Cortex of kidney (tissue), 1 donor: Measurements from ENCODE around the gene ESCO1.
"Not testable (repeated sequence)": the region's sequence is repeated elsewhere in the genome, so short reads cannot be mapped to it uniquely, and the experiment has no call there.

Experiments used
- DNase-seq: peaks from one replicate; lab custom pipeline; 2025; lab: John Stamatoyannopoulos, UW

Gene ESCO1

GRCh38 chr18:21593540-21594257 lies 6.8 kb downstream of the ESCO1 start:
- no peak for DNase-seq

- DNase-seq = not testable (repeated sequence)
These were observed 8.1 kb downstream of the ESCO1 start for GRCh38 chr18:21592361-21592760.

DNA sequence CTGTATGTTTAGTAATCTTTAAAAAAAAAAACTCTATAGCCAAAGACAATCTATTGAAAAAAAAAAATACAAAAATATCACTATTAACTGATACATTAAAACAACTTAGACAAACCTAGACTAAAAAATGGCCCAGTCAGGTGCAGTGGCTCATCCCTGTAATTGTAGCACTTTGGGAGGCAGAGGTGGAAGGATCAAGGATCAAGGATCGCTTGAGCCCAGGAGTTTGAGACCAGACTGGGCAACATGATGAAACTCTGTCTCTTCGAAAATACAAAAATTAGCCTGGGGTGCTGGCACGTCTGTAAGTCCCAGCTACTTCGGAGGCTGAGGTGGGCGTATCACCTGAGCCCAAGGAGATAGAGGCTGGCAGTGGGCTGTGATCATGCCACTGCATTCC lies 16.1 kb downstream of the ESCO1 start:
- no peak for DNase-seq

- DNase-seq = no peak
These were observed 24.8 kb downstream of the ESCO1 start for GRCh38 chr18:21575656-21576055.

- DNase-seq = no peak
These were observed 28.7 kb downstream of the ESCO1 start for GRCh38 chr18:21571772-21572171.

DNA sequence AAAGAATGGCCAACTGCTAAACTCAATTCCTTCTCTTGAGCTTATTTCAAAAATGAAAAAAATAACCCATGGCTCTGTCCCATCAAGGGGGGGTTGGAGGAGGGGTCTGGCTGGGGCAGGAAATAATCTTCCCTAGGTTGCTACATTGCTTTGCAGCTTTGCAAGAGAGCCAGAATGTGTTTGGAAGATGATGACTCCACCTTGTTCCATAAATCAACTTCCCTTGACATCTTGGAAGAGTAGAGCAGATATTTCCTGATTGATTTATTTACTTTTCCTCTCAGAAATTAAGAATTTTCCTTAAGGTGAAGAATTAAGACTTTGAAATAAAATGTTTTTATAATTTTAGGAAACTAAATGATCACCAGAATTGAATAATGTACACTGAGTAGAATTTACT lies 41.3 kb downstream of the ESCO1 start:
- DNase-seq = no peak

GRCh38 chr18:21557607-21558253 lies 42.8 kb downstream of the ESCO1 start:
- no peak for DNase-seq

GRCh38 chr18:21550510-21550970 lies 50.0 kb downstream of the ESCO1 start:
- no peak for DNase-seq

DNA sequence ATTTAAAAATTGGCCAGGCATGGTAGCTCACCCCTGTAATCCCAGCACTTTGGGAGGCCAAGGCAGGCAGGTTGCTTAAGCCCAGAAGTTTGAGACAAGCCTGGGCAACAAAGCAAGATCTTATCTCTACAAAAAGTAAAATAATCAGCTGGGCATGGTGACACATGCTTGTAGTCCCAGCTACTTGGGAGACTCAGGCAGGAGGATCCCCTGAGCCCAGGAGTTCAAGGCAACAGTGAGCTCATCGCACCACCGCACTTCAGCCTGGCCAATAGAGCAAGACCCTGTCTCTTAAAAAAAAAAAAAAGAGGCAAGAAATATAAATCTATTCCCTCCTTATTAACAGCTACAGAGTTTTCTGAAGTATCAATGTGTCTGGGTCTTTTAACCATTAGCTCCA lies 51.9 kb downstream of the ESCO1 start:
- no peak for DNase-seq

DNA sequence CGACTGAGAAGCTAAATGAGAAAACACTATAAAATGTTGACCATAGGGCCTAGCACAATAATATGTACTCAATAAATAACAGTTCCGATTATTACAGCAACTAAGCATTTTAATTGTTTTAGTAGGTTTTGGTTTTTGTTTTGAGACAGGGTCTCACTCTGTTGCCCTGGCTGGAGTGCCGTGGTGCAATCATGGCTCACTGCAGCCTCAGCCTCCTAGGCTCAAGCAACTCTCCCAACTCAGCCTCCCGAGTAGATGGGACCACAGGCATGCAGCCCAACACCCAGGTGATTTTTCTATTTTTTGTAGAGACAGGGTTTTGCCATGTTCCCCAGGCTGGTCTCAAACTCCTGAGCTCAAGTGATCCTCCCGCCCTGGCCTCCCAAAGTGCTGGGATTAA lies 54.1 kb downstream of the ESCO1 start:
- no peak for DNase-seq

DNA sequence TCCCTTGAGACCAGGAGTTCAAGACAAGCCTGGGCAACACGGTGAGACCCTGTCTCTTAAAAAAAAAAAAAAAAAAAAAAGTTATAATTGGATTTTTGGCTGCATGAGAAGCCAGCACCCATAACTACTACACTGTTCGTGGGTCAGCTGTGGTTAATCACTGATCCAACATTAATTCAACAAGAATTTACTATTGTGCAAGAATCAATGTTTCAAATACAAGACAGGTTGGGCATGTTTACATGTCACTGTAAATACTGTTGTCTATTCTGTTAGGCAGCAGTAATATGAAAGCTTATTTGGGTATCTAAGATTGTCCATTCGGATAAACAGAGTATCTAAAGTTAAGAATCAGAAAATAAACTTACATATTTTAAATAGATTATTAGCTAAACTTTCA lies 62.3 kb downstream of the ESCO1 start:
- no peak for DNase-seq

GRCh38 chr18:21534327-21534726 lies 66.2 kb downstream of the ESCO1 start:
- no peak for DNase-seq

- no peak for DNase-seq
These were observed 74.0 kb downstream of the ESCO1 start for GRCh38 chr18:21526463-21526862.

DNA sequence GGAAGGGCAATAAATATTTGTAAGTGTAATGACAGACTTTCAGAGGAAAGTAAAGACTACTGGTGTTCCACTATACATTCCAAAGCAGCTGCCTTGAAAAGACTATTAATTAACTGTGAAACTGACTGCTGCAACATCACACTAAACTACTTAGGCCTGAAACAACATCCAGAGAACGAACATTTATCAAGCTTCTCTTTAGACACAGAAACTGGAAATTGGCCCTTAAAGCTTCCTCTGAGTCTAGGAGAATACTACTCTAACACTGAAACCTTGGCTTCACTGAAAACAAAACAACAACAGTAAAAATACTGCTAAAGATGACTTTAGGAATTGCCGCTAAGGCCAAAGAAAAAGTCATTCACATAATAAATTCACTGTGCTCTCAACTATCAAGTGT lies 74.6 kb downstream of the ESCO1 start:
- DNase-seq = no peak

DNA sequence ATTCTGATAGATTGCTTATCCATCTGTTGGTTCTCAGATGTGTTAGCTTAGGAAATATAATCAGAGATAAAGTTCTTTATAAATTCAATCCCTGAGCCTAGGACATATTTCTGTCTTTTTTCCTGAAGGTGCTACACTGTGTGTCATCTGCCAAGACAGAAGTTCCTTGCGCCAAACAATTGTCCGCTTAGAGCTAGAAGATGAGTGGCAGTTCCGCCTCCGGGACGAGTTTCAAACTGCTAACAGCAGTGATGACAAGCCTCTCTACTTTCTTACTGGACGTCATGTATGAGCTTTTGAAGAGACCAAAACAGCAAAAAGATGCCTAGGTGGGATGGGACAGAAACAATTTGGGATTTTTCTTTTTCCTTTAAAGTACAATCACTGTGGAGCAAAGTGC lies 78.0 kb downstream of the ESCO1 start:
- DNase-seq = no peak

GRCh38 chr18:21513741-21514140 lies 86.8 kb downstream of the ESCO1 start:
- no peak for DNase-seq

- no peak for DNase-seq
These were observed 87.2 kb downstream of the ESCO1 start for GRCh38 chr18:21513292-21513691.

DNA sequence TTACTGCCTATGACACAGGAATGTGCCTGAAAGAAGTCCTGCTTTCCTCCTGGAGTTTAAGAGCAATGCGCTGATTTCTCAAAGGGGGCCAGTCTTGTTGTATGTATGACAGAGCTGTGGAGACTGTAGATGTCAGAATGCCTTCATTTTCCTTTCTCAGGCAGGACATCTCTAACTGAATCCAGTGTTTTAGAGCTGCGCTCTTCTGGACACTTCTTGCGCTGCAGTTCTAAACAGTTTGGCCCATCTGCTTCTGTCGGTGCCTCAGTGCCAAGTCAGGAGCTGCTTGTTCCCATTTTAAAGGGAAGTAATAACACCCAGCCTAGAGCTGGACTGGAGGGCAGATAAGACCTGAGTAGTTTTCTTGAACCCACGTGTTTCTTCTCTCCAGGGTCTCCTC lies 91.4 kb downstream of the ESCO1 start:
- no peak for DNase-seq

DNA sequence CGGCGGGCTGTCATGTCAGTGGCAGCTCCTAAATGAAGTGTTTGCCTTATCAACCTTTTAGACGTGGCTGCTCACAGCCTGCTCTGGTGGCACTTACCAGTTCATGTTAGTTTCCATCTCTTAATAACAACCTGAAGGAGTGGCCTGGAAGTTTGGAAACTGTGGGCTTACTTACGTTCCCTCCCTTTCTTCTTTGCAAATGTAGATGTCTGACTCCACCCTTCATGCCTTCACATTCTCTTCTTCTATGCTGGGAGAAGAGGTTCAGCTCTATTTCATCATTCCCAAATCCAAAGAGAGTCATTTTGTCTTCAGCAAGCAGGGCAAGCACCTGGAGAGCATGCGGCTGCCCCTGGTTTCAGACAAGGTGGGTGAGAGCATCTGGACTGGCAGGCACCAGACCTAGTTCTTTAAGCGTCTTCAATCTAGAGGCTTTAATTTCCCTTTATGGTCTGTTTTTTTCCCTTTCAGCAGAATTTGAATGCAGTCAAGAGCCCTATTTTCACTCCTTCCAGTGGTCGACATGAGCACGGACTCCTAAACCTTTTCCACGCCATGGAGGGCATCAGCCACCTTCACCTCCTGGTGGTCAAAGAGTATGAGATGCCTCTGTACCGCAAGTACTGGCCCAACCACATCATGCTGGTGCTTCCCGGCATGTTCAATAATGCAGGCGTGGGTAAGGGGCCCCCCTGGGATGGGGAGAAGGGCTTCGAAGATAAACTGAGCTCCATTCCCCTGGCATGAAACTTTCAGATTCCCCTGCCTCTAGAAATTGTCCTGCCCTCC lies 92.4 kb downstream of the ESCO1 start:
- DNase-seq = no peak

- no peak for DNase-seq
These were observed 97.8 kb downstream of the ESCO1 start for GRCh38 chr18:21502661-21503060.

- no peak for DNase-seq
These were observed 100.5 kb downstream of the ESCO1 start for GRCh38 chr18:21499997-21500396.

DNA sequence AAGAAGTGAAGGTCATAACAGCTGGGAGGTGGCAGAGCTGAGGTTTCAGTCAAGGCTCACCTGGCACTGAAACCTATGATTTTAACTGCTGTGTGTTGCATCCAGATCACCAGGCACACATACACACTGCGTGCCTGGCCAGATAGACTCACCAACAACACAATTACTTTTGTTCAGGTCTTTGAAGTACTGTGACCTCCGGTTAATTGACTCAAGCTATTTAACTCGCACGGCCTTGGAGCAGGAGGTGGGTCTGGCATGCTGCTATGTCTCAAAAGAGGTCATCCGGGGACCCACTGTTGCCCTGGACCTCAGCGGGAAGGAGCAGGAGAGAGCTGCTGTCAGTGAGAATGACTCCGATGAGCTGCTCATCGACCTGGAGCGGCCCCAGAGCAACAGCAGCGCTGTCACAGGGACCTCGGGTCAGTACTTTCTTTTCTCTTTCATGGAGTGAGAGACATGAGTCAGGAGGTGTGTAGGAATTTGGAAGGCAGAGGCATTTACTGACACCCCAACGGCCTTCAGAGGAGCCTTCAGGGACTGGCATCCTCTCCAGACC lies 104.1 kb downstream of the ESCO1 start:
- no peak for DNase-seq

- DNase-seq = no peak
These were observed 109.8 kb downstream of the ESCO1 start for GRCh38 chr18:21490748-21491147.
